ENCODE data around the gene RALGPS1.
"Not testable (repeated sequence)": the region's sequence is repeated elsewhere in the genome, so short reads cannot be mapped to it uniquely, and the experiment has no call there.

Gene RALGPS1

GRCh38 chr9:127158786-127159324, 244.3 kb downstream of the RALGPS1 start:
- no peak for DNase-seq (ENCODE audit: low read depth)

GRCh38 chr9:127159325-127159801, 244.8 kb downstream of the RALGPS1 start:
- no peak for DNase-seq (ENCODE audit: low read depth)

- DNase-seq (ENCODE audit: low read depth) = no peak
These were observed 245.5 kb downstream of the RALGPS1 start for GRCh38 chr9:127159949-127160610.

GRCh38 chr9:127161081-127161624, 246.6 kb downstream of the RALGPS1 start:
- DNase-seq (ENCODE audit: low read depth) = no peak

GRCh38 chr9:127162046-127162863, 247.7 kb downstream of the RALGPS1 start:
- DNase-seq (ENCODE audit: low read depth) = no peak

- DNase-seq (ENCODE audit: low read depth) = no peak
These were observed 248.3 kb downstream of the RALGPS1 start for GRCh38 chr9:127162864-127163365.

- DNase-seq (ENCODE audit: low read depth) = no peak
These were observed 248.8 kb downstream of the RALGPS1 start for GRCh38 chr9:127163409-127163808.

- DNase-seq (ENCODE audit: low read depth) = no peak
These were observed 250.5 kb downstream of the RALGPS1 start for GRCh38 chr9:127165116-127165515.

- no peak for DNase-seq (ENCODE audit: low read depth)
These were observed 251.5 kb downstream of the RALGPS1 start for GRCh38 chr9:127166111-127166510.

- no peak for DNase-seq (ENCODE audit: low read depth)
These were observed 252.3 kb downstream of the RALGPS1 start for GRCh38 chr9:127166651-127167524.

- DNase-seq (ENCODE audit: low read depth) = no peak
These were observed 253.2 kb downstream of the RALGPS1 start for GRCh38 chr9:127167560-127168326.

- DNase-seq (ENCODE audit: low read depth) = no peak
These were observed 254.4 kb downstream of the RALGPS1 start for GRCh38 chr9:127168756-127169574.

- no peak for DNase-seq (ENCODE audit: low read depth)
These were observed 254.9 kb downstream of the RALGPS1 start for GRCh38 chr9:127169575-127169883.

GRCh38 chr9:127170103-127170502, 255.5 kb downstream of the RALGPS1 start:
- DNase-seq (ENCODE audit: low read depth) = no peak

- DNase-seq (ENCODE audit: low read depth) = no peak
These were observed 256.1 kb downstream of the RALGPS1 start for GRCh38 chr9:127170652-127171051.

GRCh38 chr9:127171348-127171747, 256.8 kb downstream of the RALGPS1 start:
- DNase-seq (ENCODE audit: low read depth) = not testable (repeated sequence)

GRCh38 chr9:127172066-127172707, 257.6 kb downstream of the RALGPS1 start:
- no peak for DNase-seq (ENCODE audit: low read depth)

- DNase-seq (ENCODE audit: low read depth) = no peak
These were observed 258.5 kb downstream of the RALGPS1 start for GRCh38 chr9:127173063-127173462.

Data from CMK (cell line).